ENCODE results near the gene RPS6KA3. TPM values are rescaled to one million over a fixed set of nuclear protein-coding genes. Genes with fewer than 3 reads are reported as not detected.

RPS6KA3 gene
- total RNA-seq, 1 experiment from 2014 or later: 35.5 TPM

DNA sequence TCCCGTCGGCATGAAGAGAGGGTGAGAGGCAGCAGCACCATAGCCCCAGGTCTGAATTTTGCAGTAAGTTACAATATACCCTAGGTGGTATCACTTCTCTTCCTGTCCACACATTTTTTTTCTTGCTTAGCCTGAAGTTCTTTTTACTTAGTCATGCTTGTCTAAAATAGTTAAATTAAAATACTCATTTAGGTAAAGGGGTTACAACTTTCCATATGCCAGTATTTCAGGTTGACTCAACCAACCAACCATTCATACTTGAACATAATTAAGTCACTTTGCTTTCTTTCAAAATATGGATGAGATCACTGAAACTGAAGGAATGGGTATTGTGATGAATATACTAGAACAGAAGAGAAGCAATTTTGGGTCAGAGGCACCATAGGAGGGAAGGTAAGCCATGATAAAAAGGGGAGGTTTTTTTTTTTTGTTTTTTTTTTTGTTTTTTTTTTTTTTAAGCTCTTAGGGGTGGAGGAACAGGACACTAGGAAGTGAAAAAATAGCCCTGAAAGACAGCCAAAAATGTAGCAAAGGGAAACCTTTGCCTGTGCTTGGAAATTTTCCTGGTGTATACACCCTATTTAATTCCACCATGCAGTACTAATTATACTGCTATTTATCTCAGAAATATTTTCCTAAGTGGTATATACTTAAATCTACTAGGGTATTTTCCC lies 41.8 kb downstream of the RPS6KA3 start:
- H3K79me2 ChIP-seq (ENCODE audit: insufficient read depth, low read length): no peaks in the 10 kb centered on the region; the same call in 1 of the 2 replicates
- no peaks in the 10 kb centered on the region for H3K4me1 ChIP-seq (ENCODE audit: control insufficient read depth in 1 of 2, insufficient read depth in 2 of 2, low read length in 2 of 2)
- H2AFZ ChIP-seq (ENCODE audit: low read depth, low read length, poor library complexity, severe bottlenecking): no peak overlapping the region
- no peaks in the 10 kb centered on the region for H3K36me3 ChIP-seq (ENCODE audit: control insufficient read depth in 1 of 2, insufficient read depth in 2 of 2, low read length in 2 of 2)
- H3K27me3 ChIP-seq (ENCODE audit: insufficient read depth, low read length): no peaks in the 10 kb centered on the region
- H3K9me2 ChIP-seq (ENCODE audit: insufficient read depth): no peaks in the 10 kb centered on the region
- H3K27ac ChIP-seq (ENCODE audit: low read depth, low read length): no peak overlapping the region
- ChIA-PET CTCF (no interaction called here), RAD21 (ENCODE audit: low non-redundant PET in 1 of 2, low total read pairs in 2 of 2, uncharacterized antibody in 2 of 2, unreplicated experiment in 2 of 2) (no interaction called here), POLR2A (no interaction called here)
- TF ChIP-seq POLR2AphosphoS5 (IDR thresholded peaks at IDR 0.05; ENCODE audit: low read depth, low read length) (no peak), EGR1 (IDR thresholded peaks at IDR 0.05; ENCODE audit: low read depth) (no peak), RAD21 (IDR thresholded peaks at IDR 0.05; ENCODE audit: low read depth) (no peak), TCF7L2 (IDR thresholded peaks at IDR 0.05; ENCODE audit: borderline replicate concordance, extremely low read depth, insufficient read depth, insufficient read length) (no peak), CBX3 (IDR thresholded peaks at IDR 0.05; ENCODE audit: low read depth) (no peak)
- TF ChIP-seq, protein P1, sequence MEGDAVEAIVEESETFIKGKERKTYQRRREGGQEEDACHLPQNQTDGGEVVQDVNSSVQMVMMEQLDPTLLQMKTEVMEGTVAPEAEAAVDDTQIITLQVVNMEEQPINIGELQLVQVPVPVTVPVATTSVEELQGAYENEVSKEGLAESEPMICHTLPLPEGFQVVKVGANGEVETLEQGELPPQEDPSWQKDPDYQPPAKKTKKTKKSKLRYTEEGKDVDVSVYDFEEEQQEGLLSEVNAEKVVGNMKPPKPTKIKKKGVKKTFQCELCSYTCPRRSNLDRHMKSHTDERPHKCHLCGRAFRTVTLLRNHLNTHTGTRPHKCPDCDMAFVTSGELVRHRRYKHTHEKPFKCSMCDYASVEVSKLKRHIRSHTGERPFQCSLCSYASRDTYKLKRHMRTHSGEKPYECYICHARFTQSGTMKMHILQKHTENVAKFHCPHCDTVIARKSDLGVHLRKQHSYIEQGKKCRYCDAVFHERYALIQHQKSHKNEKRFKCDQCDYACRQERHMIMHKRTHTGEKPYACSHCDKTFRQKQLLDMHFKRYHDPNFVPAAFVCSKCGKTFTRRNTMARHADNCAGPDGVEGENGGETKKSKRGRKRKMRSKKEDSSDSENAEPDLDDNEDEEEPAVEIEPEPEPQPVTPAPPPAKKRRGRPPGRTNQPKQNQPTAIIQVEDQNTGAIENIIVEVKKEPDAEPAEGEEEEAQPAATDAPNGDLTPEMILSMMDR (IDR thresholded peaks at IDR 0.05 in 2 of 3, conservative IDR thresholded peaks at IDR 0.05 in 1 of 3; ENCODE audit: borderline replicate concordance in 1 of 3, insufficient read depth in 1 of 3, low read depth in 2 of 3, low read length in 2 of 3): no peak
- no peak for ATAC-seq
- H3K4me3 ChIP-seq (replicated peaks in 1 of 2; ENCODE audit: low read depth in 1 of 2, low read length in 2 of 2): no peak overlapping the region
- no peaks in the 10 kb centered on the region for H3K9me3 ChIP-seq (ENCODE audit: control insufficient read depth in 1 of 2, insufficient read depth in 1 of 2, low read depth in 1 of 2, low read length in 2 of 2)
- H4K20me1 ChIP-seq (ENCODE audit: insufficient read depth): no peaks in the 10 kb centered on the region
- H3K9ac ChIP-seq (ENCODE audit: low read length): no peak overlapping the region
- no TSS peak for BruUV-seq (replicated peaks)
- DNase-seq (ENCODE audit: low read depth, low spot score): no peak
- intact Hi-C loops (cut with micrococcal nuclease): no loop called here
- H3K4me2 ChIP-seq (ENCODE audit: low read length): no peak overlapping the region

DNA sequence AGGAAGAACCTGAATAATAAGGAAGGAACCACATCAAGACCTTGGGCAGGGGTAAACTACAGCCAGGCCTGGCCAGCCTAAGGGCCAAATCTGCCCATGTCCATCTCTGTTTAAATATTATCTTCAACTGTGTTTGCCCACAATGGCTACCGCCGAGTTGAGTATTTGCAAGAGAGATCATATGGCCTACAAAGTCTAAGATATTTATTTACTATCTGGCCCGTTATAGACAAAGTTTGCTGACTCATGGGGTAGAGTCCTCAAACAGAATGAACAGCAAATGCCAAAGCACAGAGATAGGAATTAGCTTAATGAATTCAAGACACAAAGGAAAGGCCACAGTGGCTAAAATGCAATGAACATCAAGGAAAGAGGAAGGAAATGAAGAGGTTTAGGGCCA lies 44.8 kb downstream of the RPS6KA3 start:
- ChIA-PET RAD21 (ENCODE audit: low non-redundant PET in 1 of 2, low total read pairs in 2 of 2, uncharacterized antibody in 2 of 2, unreplicated experiment in 2 of 2) (no interaction called here), POLR2A (no interaction called here), CTCF (no interaction called here)
- Histone ChIP-seq H3K79me2 (ENCODE audit: insufficient read depth, low read length) (peaks cover 15% of the 10 kb centered on the region; the same call in 1 of the 2 replicates), H3K4me3 (replicated peaks in 1 of 2; ENCODE audit: low read depth in 1 of 2, low read length in 2 of 2) (no peak overlapping the region), H3K4me1 (ENCODE audit: control insufficient read depth in 1 of 2, insufficient read depth in 2 of 2, low read length in 2 of 2) (peaks cover 9 to 15% of the 10 kb centered on the region in 2 experiments; a peak in 3 of 4 replicates), H3K27ac (ENCODE audit: low read depth, low read length) (no peak overlapping the region), H3K9me2 (ENCODE audit: insufficient read depth) (no peaks in the 10 kb centered on the region), H3K9ac (ENCODE audit: low read length) (no peak overlapping the region), H3K36me3 (ENCODE audit: control insufficient read depth in 1 of 2, insufficient read depth in 2 of 2, low read length in 2 of 2) (no peaks in the 10 kb centered on the region), H3K27me3 (ENCODE audit: insufficient read depth, low read length) (no peaks in the 10 kb centered on the region), H3K9me3 (ENCODE audit: control insufficient read depth in 1 of 2, insufficient read depth in 1 of 2, low read depth in 1 of 2, low read length in 2 of 2) (no peaks in the 10 kb centered on the region), H2AFZ (ENCODE audit: low read depth, low read length, poor library complexity, severe bottlenecking) (no peak overlapping the region), H4K20me1 (ENCODE audit: insufficient read depth) (no peaks in the 10 kb centered on the region), H3K4me2 (ENCODE audit: low read length) (no peak overlapping the region)
- intact Hi-C loops (cut with micrococcal nuclease): no loop called here
- DNase-seq (ENCODE audit: low read depth, low spot score) (no peak), ATAC-seq (no peak)
- TF ChIP-seq, protein P2, sequence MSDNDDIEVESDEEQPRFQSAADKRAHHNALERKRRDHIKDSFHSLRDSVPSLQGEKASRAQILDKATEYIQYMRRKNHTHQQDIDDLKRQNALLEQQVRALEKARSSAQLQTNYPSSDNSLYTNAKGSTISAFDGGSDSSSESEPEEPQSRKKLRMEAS (IDR thresholded peaks at IDR 0.05): no peak
- TF ChIP-seq SRF (IDR thresholded peaks at IDR 0.05; ENCODE audit: low read depth) (no peak), TCF7L2 (IDR thresholded peaks at IDR 0.05; ENCODE audit: borderline replicate concordance, extremely low read depth, insufficient read depth, insufficient read length) (no peak), SP1 (IDR thresholded peaks at IDR 0.05; ENCODE audit: low read depth) (no peak), EZH2phosphoT487 (IDR thresholded peaks at IDR 0.05; ENCODE audit: borderline replicate concordance) (no peak), RAD21 (IDR thresholded peaks at IDR 0.05; ENCODE audit: low read depth) (no peak)
- TF ChIP-seq, protein P3, sequence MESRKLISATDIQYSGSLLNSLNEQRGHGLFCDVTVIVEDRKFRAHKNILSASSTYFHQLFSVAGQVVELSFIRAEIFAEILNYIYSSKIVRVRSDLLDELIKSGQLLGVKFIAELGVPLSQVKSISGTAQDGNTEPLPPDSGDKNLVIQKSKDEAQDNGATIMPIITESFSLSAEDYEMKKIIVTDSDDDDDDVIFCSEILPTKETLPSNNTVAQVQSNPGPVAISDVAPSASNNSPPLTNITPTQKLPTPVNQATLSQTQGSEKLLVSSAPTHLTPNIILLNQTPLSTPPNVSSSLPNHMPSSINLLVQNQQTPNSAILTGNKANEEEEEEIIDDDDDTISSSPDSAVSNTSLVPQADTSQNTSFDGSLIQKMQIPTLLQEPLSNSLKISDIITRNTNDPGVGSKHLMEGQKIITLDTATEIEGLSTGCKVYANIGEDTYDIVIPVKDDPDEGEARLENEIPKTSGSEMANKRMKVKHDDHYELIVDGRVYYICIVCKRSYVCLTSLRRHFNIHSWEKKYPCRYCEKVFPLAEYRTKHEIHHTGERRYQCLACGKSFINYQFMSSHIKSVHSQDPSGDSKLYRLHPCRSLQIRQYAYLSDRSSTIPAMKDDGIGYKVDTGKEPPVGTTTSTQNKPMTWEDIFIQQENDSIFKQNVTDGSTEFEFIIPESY (IDR thresholded peaks at IDR 0.05; ENCODE audit: extremely low read depth, insufficient replicate concordance, low read length): no peak
- TF ChIP-seq, protein P4, sequence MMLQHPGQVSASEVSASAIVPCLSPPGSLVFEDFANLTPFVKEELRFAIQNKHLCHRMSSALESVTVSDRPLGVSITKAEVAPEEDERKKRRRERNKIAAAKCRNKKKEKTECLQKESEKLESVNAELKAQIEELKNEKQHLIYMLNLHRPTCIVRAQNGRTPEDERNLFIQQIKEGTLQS (IDR thresholded peaks at IDR 0.05): no peak
- BruUV-seq (replicated peaks): no TSS peak

Measured in HCT116 (cell line).